ENCODE measurements around the gene CD19.

DNA sequence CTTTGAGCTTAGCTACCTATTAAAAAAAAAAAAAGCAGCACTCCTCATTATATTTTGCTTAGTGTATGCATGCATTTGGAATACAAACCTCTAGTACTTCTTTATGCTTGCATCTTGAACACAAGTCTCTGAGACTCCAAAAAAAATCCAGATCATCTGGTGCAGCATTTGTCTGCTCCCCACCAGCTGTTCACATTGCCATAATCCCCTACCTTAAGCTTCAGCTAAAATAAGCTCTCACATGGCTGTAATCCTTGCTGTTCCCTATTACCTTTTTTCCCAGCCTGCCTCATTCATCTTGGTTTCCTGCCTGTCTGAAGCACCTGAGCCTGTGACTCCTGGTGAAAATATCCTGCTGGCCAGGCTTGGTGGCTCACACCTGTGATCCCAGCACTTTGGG is 11.5 kb downstream of the CD19 start:
- TF ChIP-seq, protein P1, sequence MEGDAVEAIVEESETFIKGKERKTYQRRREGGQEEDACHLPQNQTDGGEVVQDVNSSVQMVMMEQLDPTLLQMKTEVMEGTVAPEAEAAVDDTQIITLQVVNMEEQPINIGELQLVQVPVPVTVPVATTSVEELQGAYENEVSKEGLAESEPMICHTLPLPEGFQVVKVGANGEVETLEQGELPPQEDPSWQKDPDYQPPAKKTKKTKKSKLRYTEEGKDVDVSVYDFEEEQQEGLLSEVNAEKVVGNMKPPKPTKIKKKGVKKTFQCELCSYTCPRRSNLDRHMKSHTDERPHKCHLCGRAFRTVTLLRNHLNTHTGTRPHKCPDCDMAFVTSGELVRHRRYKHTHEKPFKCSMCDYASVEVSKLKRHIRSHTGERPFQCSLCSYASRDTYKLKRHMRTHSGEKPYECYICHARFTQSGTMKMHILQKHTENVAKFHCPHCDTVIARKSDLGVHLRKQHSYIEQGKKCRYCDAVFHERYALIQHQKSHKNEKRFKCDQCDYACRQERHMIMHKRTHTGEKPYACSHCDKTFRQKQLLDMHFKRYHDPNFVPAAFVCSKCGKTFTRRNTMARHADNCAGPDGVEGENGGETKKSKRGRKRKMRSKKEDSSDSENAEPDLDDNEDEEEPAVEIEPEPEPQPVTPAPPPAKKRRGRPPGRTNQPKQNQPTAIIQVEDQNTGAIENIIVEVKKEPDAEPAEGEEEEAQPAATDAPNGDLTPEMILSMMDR (IDR thresholded peaks at IDR 0.05): no peak
- no peak for TF ChIP-seq POLR2AphosphoS5 (IDR thresholded peaks at IDR 0.05; ENCODE audit: insufficient read depth in 1 of 2, low read depth in 1 of 2)
